IPS-15b (cell line): Measurements from ENCODE around the gene UTS2R.

Experiments used
- H3K27me3 ChIP-seq: one replicate; pipeline ENCODE4 v1.6.1; 2013; ENCODE audit warnings: low read length; ENCODE audit not compliant: control insufficient read depth, insufficient read depth
- H3K36me3 ChIP-seq: one replicate; pipeline ENCODE4 v1.6.1; 2013; ENCODE audit warnings: low read length; ENCODE audit not compliant: control insufficient read depth, insufficient read depth
- H3K4me1 ChIP-seq: one replicate; pipeline ENCODE4 v1.6.1; 2013; ENCODE audit warnings: mild to moderate bottlenecking, low read length; ENCODE audit not compliant: control insufficient read depth, insufficient read depth
- H3K4me3 ChIP-seq: one replicate; pipeline ENCODE4 v1.5.1; 2013; ENCODE audit warnings: low read depth, low read length
- H3K9ac ChIP-seq: one replicate; pipeline ENCODE4 v1.6.1; 2013; ENCODE audit warnings: low read depth, mild to moderate bottlenecking, low read length
- H3K9me3 ChIP-seq: one replicate; pipeline ENCODE4 v1.6.1; 2013; ENCODE audit warnings: mild to moderate bottlenecking, low read length; ENCODE audit not compliant: control insufficient read depth, insufficient read depth

UTS2R gene

DNA sequence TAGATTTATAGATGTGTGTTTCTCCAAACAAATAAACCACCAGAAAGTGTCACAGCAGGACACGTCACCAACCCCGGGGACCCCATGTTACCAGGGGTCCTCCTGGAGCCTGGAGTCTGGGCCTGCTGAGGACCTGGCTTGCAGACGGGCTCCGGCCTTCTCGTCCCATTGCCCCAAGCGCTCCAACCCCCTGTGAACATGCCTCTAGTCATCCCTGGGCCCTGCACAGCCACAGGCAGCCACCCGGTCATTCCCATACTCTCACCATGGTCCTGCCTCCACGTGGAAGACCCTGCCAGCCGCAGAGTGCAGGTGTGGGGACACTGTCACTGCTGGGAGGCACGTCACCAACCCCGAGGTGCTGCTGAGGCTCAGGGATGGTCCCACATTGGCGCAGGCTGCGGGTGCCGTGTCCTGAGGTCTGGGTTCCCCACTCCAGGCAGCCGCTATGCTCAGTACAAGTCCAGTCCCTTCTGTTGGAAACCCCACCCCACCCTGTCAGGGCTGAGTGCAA, 42.5 kb upstream of the UTS2R start:
- Histone ChIP-seq H3K36me3 (no peaks in the 10 kb centered on the region), H3K9ac (no peak overlapping the region), H3K27me3 (peaks cover 13% of the 10 kb centered on the region), H3K4me1 (peaks cover 9% of the 10 kb centered on the region), H3K9me3 (no peaks in the 10 kb centered on the region), H3K4me3 (no peak overlapping the region)

- H3K36me3 ChIP-seq = no peaks in the 10 kb centered on the region
- peaks cover 9% of the 10 kb centered on the region for H3K4me1 ChIP-seq
- H3K9me3 ChIP-seq = no peaks in the 10 kb centered on the region
- H3K4me3 ChIP-seq = no peak overlapping the region
- H3K27me3 ChIP-seq = peaks cover 18% of the 10 kb centered on the region
- no peak overlapping the region for H3K9ac ChIP-seq
These were observed 41.8 kb upstream of the UTS2R start for GRCh38 chr17:82329683-82330321.

DNA sequence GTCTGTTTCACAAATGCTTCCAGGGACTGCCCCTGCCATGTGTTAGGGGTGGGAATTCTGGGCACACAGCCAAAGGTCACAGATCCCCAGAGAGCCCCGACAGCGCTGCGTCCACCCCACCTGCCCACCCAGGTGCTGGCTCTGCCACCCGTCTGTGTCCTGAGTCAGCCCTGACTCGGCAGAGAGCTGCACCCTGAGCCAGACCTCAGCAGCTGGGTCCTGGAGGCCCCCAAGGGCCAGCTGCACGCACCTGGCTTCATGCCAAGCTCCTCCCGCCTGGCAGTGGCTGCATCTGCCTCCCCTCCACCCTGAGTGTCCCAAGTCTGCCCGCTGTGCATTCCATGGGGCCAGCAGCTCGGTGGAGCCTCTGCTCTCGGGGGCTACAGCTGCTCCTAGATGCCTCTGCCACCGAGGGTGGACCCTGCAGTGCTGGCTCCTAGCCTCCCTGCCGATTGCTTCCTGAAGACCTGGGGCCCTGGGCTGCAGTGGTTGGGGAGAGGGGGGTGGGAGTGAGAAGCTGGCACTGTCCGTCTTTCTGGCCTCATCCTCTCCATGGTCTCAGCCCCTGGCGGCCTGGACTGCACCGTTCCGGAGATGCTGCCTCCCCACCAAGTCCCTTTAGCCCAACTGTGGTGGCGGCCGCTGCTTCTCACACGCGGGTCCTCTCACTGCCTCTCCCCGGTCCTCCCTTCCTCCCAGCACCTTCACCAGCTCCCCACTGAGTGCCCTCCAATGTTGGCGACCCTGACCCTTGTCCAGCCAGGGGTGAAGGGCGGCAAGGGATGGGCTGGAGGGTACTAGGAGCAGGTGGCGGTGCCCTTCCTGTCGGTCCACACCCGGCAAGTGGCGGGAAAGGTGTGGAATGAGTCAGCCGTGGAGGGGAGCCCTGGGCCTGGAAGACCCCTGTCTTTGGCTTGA, 41.0 kb upstream of the UTS2R start:
- Histone ChIP-seq H3K4me3 (no peak overlapping the region), H3K36me3 (no peaks in the 10 kb centered on the region), H3K4me1 (peaks cover 9% of the 10 kb centered on the region), H3K9ac (no peak overlapping the region), H3K9me3 (no peaks in the 10 kb centered on the region), H3K27me3 (peaks cover 25% of the 10 kb centered on the region)

DNA sequence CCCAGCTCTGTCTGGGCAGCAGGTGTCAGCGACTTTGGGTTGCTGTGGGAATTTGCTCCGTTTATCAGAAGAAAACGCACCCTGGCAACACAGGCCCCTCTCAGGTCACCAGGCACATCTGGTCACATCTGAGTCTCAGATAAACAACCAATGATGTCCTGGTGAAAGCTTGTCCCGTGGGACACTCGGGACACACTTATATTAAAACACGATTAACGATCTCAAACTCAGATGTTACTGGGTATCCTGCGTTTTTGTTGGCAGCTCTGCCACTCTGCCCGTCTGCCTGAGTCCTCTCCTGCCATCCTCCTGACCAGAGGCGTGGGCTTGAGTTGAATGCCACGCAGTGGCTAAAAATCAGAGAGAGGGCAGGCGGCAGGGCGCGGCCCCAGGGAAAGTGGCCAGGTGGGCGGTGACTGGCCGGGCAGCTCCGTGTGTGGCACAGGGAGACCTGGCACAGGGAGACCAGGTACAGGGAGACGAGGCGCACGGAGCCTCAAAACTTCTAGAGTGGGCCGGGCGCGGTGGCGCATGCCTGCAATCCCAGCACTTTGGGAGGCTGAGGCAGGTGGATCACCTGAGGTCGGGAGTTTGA, 40.1 kb upstream of the UTS2R start:
- Histone ChIP-seq H3K4me1 (peaks cover 9% of the 10 kb centered on the region), H3K36me3 (no peaks in the 10 kb centered on the region), H3K9ac (no peak overlapping the region), H3K9me3 (no peaks in the 10 kb centered on the region), H3K4me3 (no peak overlapping the region), H3K27me3 (peaks cover 28% of the 10 kb centered on the region)

DNA sequence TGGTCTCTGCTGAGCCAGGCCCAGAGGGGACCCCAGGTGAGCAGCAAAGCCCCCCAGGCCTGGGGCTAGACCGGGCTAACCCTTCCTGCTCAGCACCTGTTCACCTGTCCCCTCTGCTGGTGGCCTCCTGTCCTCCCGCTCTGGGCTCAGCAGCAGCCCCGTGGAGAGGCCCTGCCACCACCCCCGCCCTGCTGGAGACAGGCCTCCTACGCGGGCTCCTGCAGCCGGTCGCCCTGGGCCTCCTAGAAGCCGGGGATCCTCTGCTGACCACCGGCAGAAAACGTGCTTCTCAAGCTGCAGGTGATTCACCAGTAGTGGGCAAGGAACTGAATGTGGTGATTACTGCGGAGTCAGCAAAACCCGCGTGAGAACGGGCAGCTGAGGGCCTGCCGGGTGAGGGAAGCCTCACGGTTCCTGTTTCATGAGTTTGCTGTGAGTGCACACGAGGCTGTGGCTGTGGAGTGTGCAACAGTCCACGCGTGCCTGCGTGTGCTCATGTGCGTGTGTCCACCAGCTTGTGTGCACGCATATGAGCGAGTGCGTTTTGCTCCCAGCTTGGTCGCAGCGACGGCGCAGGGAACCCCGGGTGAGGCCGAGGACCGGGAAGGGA, 38.8 kb upstream of the UTS2R start:
- H3K9me3 ChIP-seq = no peaks in the 10 kb centered on the region
- no peaks in the 10 kb centered on the region for H3K36me3 ChIP-seq
- H3K27me3 ChIP-seq = peaks cover 28% of the 10 kb centered on the region
- H3K9ac ChIP-seq = no peak overlapping the region
- peaks cover 6% of the 10 kb centered on the region for H3K4me1 ChIP-seq
- peak overlapping the region; percentile 50 for H3K4me3 ChIP-seq

DNA sequence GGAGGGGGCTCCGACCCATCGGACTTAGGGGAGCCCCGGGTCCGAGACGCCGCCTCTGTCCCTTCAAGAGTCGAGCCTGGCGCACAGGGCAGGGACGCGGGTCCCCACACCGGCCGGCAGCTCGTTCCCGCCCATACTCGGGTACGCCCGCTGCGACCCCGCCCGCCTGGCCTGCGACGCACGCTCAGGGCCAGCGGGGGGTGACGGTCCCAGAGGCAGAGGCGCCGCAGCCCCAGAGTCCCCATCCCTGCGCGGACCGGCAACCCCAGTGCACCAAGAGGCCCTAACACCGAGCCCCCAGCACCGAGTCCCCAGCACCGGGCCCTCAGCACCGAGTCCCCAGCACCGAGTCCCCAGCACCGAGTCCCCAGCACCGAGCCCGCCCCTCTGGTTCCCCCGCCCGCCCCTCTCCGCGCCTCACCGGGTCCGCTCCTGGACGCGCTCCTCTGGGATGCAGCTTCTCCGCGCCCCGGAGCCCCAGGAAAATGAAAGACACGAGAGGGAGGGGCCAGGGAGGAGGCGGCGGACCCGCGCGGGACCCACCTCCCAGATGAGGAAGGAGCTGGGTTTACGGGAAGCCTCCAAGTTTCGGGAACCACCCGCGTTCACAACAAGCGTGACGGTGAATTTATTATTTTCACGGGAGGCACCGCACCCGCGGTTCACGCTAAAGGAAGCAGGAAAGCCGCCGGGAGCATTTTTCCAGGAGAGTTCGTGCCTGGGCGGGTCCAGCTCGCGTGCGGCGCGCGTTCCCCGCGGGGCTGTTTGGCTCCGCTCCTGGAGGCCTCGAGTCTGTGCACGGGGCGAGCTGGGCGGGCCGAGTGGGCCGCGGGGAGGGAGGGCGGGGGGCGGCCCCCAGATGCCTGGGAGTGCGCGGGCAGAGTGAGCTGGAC, 38.0 kb upstream of the UTS2R start, which contains the start of gene SECTM1:
Gene SECTM1, minus strand, starts transcription at position 488 of the 893 bp plus-strand sequence. CDS start 6,526 bp downstream, outside the sequence.
- H3K9ac ChIP-seq = no peak within 1 kb of the TSS
- peaks cover 29% of the 10 kb centered on the region for H3K27me3 ChIP-seq

GRCh38 chr17:82334204-82334621, 37.4 kb upstream of the UTS2R start:
- no peak overlapping the region for H3K4me3 ChIP-seq
- H3K36me3 ChIP-seq = no peaks in the 10 kb centered on the region
- H3K4me1 ChIP-seq = peaks cover 3% of the 10 kb centered on the region
- no peaks in the 10 kb centered on the region for H3K9me3 ChIP-seq
- no peak overlapping the region for H3K9ac ChIP-seq
- peaks cover 32% of the 10 kb centered on the region for H3K27me3 ChIP-seq

More for the DNA sequence above, 38.0 kb upstream of the UTS2R start, which contains the start of gene SECTM1:
- no peaks in the 10 kb centered on the region for H3K36me3 ChIP-seq
- H3K4me1 ChIP-seq = peaks cover 3% of the 10 kb centered on the region
- no peaks in the 10 kb centered on the region for H3K9me3 ChIP-seq
- peak within 1 kb of the TSS; percentile 50 for H3K4me3 ChIP-seq

DNA sequence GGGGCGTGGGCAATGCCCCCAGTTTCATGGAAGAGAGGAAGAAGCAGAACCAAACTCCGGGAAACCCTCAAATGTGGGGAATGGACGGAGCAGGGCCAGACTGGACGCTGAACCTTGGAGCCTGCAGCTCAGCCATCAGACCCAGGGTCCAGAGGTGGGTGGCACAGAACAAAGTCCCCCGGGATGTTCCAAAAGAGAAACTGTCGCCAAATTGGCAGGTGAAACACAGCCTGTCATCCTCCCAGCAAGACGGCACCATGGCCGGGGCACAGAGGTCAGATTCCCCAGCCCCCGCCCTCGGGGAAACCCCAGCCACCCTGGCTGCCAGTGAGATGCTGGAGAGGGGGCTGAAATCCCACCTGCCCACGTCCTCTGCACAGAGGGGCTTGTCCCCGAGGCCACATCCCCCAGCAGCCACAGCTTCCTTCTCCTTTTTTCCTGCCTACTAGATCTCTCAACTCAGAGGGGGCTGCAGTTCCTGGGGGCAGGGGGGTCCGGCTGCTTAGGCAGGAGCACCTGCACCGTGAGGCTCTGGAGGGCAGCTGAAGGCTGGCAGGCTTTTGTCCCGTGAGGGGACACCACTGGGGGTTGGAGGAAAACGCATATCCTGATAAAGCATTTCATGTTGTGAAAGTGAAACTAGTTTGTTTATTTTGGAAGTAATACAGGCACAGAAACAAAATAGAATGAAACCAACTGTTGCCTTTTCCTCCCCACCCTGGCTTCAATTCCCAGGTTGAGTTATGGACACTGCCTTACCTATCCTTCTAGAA, 36.8 kb upstream of the UTS2R start:
- H3K9me3 ChIP-seq = no peaks in the 10 kb centered on the region
- H3K4me3 ChIP-seq = no peak overlapping the region
- H3K9ac ChIP-seq = no peak overlapping the region
- H3K36me3 ChIP-seq = no peaks in the 10 kb centered on the region
- peaks cover 32% of the 10 kb centered on the region for H3K27me3 ChIP-seq
- peaks cover 3% of the 10 kb centered on the region for H3K4me1 ChIP-seq

DNA sequence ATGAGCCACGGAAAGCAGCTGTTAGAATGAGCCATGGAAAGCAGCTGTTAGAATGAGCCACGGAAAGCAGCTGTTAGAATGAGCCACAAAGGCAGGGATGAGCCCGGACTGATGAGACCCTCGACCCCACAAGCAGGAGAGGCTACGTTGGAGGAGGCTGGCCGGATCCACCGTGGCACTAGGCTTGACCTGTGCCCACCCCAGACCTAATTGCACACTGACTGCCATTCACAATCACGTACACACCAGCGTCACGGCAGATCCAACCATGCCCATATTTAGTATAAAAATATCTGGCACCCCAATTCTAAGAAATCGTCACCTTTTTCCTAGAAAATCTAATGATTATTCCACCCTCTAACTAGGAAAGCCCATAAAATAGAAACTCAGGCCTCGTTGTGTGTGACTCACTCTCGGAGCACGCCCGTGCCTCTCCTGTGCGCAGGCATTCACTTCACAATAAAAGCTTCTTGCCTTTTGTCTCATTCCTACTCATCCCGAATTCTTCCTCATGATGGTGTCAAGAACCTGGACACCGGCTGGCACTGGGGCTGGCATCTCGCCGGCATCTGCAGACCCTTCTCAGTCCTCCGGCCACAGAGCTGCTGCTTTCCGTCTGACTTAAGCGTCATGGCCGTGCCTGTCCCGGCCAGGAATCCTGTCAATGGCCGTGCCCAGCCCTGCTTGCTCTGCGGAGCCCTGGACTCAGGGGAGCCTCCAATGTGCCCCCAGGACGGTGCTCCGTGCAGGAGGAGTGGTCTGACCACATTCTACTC, 32.5 kb upstream of the UTS2R start:
- H3K9me3 ChIP-seq = no peaks in the 10 kb centered on the region
- H3K36me3 ChIP-seq = no peaks in the 10 kb centered on the region
- H3K27me3 ChIP-seq = peaks cover 19% of the 10 kb centered on the region
- H3K4me1 ChIP-seq = no peaks in the 10 kb centered on the region
- H3K4me3 ChIP-seq = no peak overlapping the region
- no peak overlapping the region for H3K9ac ChIP-seq
